Measurements from ENCODE around the gene SMPX. TPM values are rescaled to one million over a fixed set of nuclear protein-coding genes. Genes with fewer than 3 reads are reported as not detected.

The SMPX gene
- total and polyA plus RNA-seq, 2 donors (not counting 1 experiment from before 2014, with no cell fraction given): not detected

- Histone ChIP-seq H2AFZ (ENCODE audit: low read length) (no peak overlapping the region), H3K27ac (ENCODE audit: insufficient read depth, low read length) (no peak overlapping the region), H3K4me1 (ENCODE audit: control insufficient read depth, extremely low read depth, insufficient read depth, low read length) (no peaks in the 10 kb centered on the region), H3K4me3 (replicated peaks in 1 of 4; ENCODE audit: control extremely low read depth in 1 of 4, insufficient read depth in 1 of 4, low read depth in 3 of 4, low read length in 4 of 4) (no peak overlapping the region), H3K4me2 (ENCODE audit: extremely low read depth, insufficient read depth, low read length) (no peak overlapping the region), H4K20me1 (ENCODE audit: control insufficient read depth, extremely low read depth, insufficient read depth, low read length) (no peaks in the 10 kb centered on the region), H3K9ac (ENCODE audit: insufficient read depth, low read length) (no peak overlapping the region), H3K36me3 (ENCODE audit: control insufficient read depth, insufficient read depth, low read length) (no peaks in the 10 kb centered on the region), H3K9me3 (ENCODE audit: control insufficient read depth, insufficient read depth, low read depth, low read length) (no peaks in the 10 kb centered on the region), H3K27me3 (ENCODE audit: control insufficient read depth, insufficient read depth, low read length) (no peaks in the 10 kb centered on the region), H3K79me2 (ENCODE audit: control insufficient read depth, insufficient read depth, low read length) (no peaks in the 10 kb centered on the region)
- peak in 1 of 2 donors; percentile 8 for DNase-seq (ENCODE audit: low read depth in 2 of 2)
- no peak for TF ChIP-seq EZH2 (IDR thresholded peaks at IDR 0.05; ENCODE audit: low read length, missing control alignments)
- TF ChIP-seq CTCF (conservative IDR thresholded peaks at IDR 0.05 in 1 of 2, IDR thresholded peaks at IDR 0.05 in 1 of 2; ENCODE audit: low read depth in 1 of 2, low read length in 2 of 2): no peak
These were observed 46.6 kb downstream of the SMPX start for GRCh38 chrX:21711129-21711847.

GRCh38 chrX:21708116-21708515 lies 49.8 kb downstream of the SMPX start:
- H3K9ac ChIP-seq (ENCODE audit: insufficient read depth, low read length): no peak overlapping the region
- no peaks in the 10 kb centered on the region for H4K20me1 ChIP-seq (ENCODE audit: control insufficient read depth, extremely low read depth, insufficient read depth, low read length)
- H2AFZ ChIP-seq (ENCODE audit: low read length): no peak overlapping the region
- H3K4me3 ChIP-seq (replicated peaks in 1 of 4; ENCODE audit: control extremely low read depth in 1 of 4, insufficient read depth in 1 of 4, low read depth in 3 of 4, low read length in 4 of 4): no peak overlapping the region
- H3K4me1 ChIP-seq (ENCODE audit: control insufficient read depth, extremely low read depth, insufficient read depth, low read length): no peaks in the 10 kb centered on the region
- H3K9me3 ChIP-seq (ENCODE audit: control insufficient read depth, insufficient read depth, low read depth, low read length): no peaks in the 10 kb centered on the region
- DNase-seq (ENCODE audit: low read depth in 2 of 2): peak in 1 of 2 donors; percentile 6
- H3K27me3 ChIP-seq (ENCODE audit: control insufficient read depth, insufficient read depth, low read length): no peaks in the 10 kb centered on the region
- H3K4me2 ChIP-seq (ENCODE audit: extremely low read depth, insufficient read depth, low read length): no peak overlapping the region
- H3K36me3 ChIP-seq (ENCODE audit: control insufficient read depth, insufficient read depth, low read length): no peaks in the 10 kb centered on the region
- H3K79me2 ChIP-seq (ENCODE audit: control insufficient read depth, insufficient read depth, low read length): no peaks in the 10 kb centered on the region
- H3K27ac ChIP-seq (ENCODE audit: insufficient read depth, low read length): no peak overlapping the region
- TF ChIP-seq EZH2 (IDR thresholded peaks at IDR 0.05; ENCODE audit: low read length, missing control alignments): no peak
- peak in 1 of 2 donors; percentile 36 for TF ChIP-seq CTCF (conservative IDR thresholded peaks at IDR 0.05 in 1 of 2, IDR thresholded peaks at IDR 0.05 in 1 of 2; ENCODE audit: low read depth in 1 of 2, low read length in 2 of 2)

GRCh38 chrX:21705225-21705624 lies 52.7 kb downstream of the SMPX start:
- no peak overlapping the region for H3K4me2 ChIP-seq (ENCODE audit: extremely low read depth, insufficient read depth, low read length)
- no peaks in the 10 kb centered on the region for H3K27me3 ChIP-seq (ENCODE audit: control insufficient read depth, insufficient read depth, low read length)
- H3K79me2 ChIP-seq (ENCODE audit: control insufficient read depth, insufficient read depth, low read length): no peaks in the 10 kb centered on the region
- no peak overlapping the region for H3K4me3 ChIP-seq (replicated peaks in 1 of 4; ENCODE audit: control extremely low read depth in 1 of 4, insufficient read depth in 1 of 4, low read depth in 3 of 4, low read length in 4 of 4)
- no peaks in the 10 kb centered on the region for H3K4me1 ChIP-seq (ENCODE audit: control insufficient read depth, extremely low read depth, insufficient read depth, low read length)
- H4K20me1 ChIP-seq (ENCODE audit: control insufficient read depth, extremely low read depth, insufficient read depth, low read length): no peaks in the 10 kb centered on the region
- no peaks in the 10 kb centered on the region for H3K9me3 ChIP-seq (ENCODE audit: control insufficient read depth, insufficient read depth, low read depth, low read length)
- no peak overlapping the region for H2AFZ ChIP-seq (ENCODE audit: low read length)
- no peak for TF ChIP-seq CTCF (conservative IDR thresholded peaks at IDR 0.05 in 1 of 2, IDR thresholded peaks at IDR 0.05 in 1 of 2; ENCODE audit: low read depth in 1 of 2, low read length in 2 of 2)
- H3K36me3 ChIP-seq (ENCODE audit: control insufficient read depth, insufficient read depth, low read length): no peaks in the 10 kb centered on the region
- H3K9ac ChIP-seq (ENCODE audit: insufficient read depth, low read length): no peak overlapping the region
- H3K27ac ChIP-seq (ENCODE audit: insufficient read depth, low read length): no peak overlapping the region
- DNase-seq (ENCODE audit: low read depth in 2 of 2): no peak

Data from fibroblast of lung (primary cell).